HepG2 (cell line): ENCODE data around the gene SERPINB1. TPM values are rescaled to one million over a fixed set of nuclear protein-coding genes. Genes with fewer than 3 reads are reported as not detected.
"Not testable (repeated sequence)": the region's sequence is repeated elsewhere in the genome, so short reads cannot be mapped to it uniquely, and the experiment has no call there.

ENCODE experiments used
- ATAC-seq: fragments of 200-7000 bp; cut with Tn5 transposase; 3 replicates; pipeline ENCODE4 v1.9.1; 2020; ENCODE audit warnings: mild to moderate bottlenecking, moderate library complexity
- BruUV-seq: library from RNA; stranded (reverse); fragments of 400-500 nt; replicated peaks from 2 replicates; lab custom pipeline; 2021; lab: Mats Ljungman, UMichigan
- CTCF ChIA-PET: fragments of 300-600 bp; formaldehyde crosslinking; extraction: SDS; loops from one replicate; lab custom pipeline; 2021; ENCODE audit warnings: low total read pairs, inconsistent platforms, low intra/inter-chr PET ratio; lab: Yijun Ruan, JAX
- POLR2A ChIA-PET: fragments of 350-600 bp; sonication (Branson Sonifier 250); formaldehyde crosslinking; loops from one replicate; lab custom pipeline; 2020; ENCODE audit warnings: antibody characterized with exemption, inconsistent platforms; lab: Yijun Ruan, JAX
- DNase-seq: peaks from one replicate; pipeline ENCODE4 v3.0.0-alpha.2; 2015; ENCODE audit warnings: low spot score
- FAIRE-seq: peaks from 3 replicates; lab custom pipeline; 2011; peaks lifted over from hg19 to GRCh38; lab: Jason Lieb, UNC
- H2AFZ ChIP-seq: one replicate; pipeline ENCODE4 v1.6.1; 2011; ENCODE audit warnings: low read length, inconsistent platforms
- H3K27ac ChIP-seq: fragments of 300-600 bp; 3 replicates; pipeline ENCODE4 v1.8.0; 2011; ENCODE audit warnings: mixed run types, mild to moderate bottlenecking, mixed read lengths, low read length, inconsistent platforms; ENCODE audit not compliant: insufficient read depth; ENCODE audit errors: extremely low read length
- H3K27me3 ChIP-seq, 2 experiments: fragments of 200-600 bp in 1 of 2; 2 replicates in 1 of 2; 3 replicates in 1 of 2; pipeline versions ENCODE4 v1.6.0 to v1.8.0; 2011; ENCODE audit warnings: low read length in 2 of 2, mild to moderate bottlenecking in 2 of 2, moderate library complexity in 2 of 2, inconsistent platforms in 1 of 2; ENCODE audit not compliant: insufficient read depth in 2 of 2, control insufficient read depth in 1 of 2
- H3K36me3 ChIP-seq, 2 experiments: fragments of 200-600 bp in 1 of 2; replicated peaks in 1 of 2; 2 replicates in 1 of 2; 3 replicates in 1 of 2; pipeline versions ENCODE4 v1.5.1 to v1.8.0; 2011; ENCODE audit warnings: low read length in 2 of 2, inconsistent platforms in 1 of 2; ENCODE audit not compliant: insufficient read depth in 2 of 2, control insufficient read depth in 1 of 2
- H3K4me1 ChIP-seq: 2 replicates; pipeline ENCODE4 v1.5.1; 2012; ENCODE audit warnings: low read length, inconsistent platforms; ENCODE audit not compliant: insufficient read depth
- H3K4me2 ChIP-seq: 2 replicates; pipeline ENCODE4 v1.6.0; 2011; ENCODE audit warnings: low read depth, low read length, inconsistent platforms
- H3K4me3 ChIP-seq, 3 experiments: fragments of 200-600 bp in 1 of 3; sonication (generic), shearing (Covaris generic) in 1 of 3; replicated peaks in 1 of 3; 2 replicates each; pipeline ENCODE4 v1.5.1; 2011 to 2016; ENCODE audit warnings: low read length in 3 of 3, inconsistent platforms in 2 of 3, low read depth in 2 of 3, mild to moderate bottlenecking in 2 of 3, control low read depth in 1 of 3, mixed read lengths in 1 of 3; ENCODE audit not compliant: insufficient read depth in 1 of 3
- H3K79me2 ChIP-seq: one replicate; pipeline ENCODE4 v1.6.1; 2011; ENCODE audit warnings: low read length, inconsistent platforms; ENCODE audit not compliant: insufficient read depth
- H3K9ac ChIP-seq: 2 replicates; pipeline ENCODE4 v1.6.0; 2011; ENCODE audit warnings: mild to moderate bottlenecking, low read depth, low read length, inconsistent platforms; ENCODE audit not compliant: insufficient read depth
- H3K9me3 ChIP-seq: 2 replicates; pipeline ENCODE4 v1.5.1; 2012; ENCODE audit warnings: mild to moderate bottlenecking, low read length
- H4K20me1 ChIP-seq: 2 replicates; pipeline ENCODE4 v1.6.0; 2011; ENCODE audit warnings: inconsistent platforms, mild to moderate bottlenecking, low read length, moderate library complexity; ENCODE audit not compliant: insufficient read depth
- HNRNPK ChIP-seq: fragments of 200-400 bp; formaldehyde crosslinking; IDR thresholded peaks from 2 replicates; pipeline ENCODE4 v1.6.1; 2018; ENCODE audit warnings: low read length, low read depth, moderate library complexity, mild to moderate bottlenecking; ENCODE audit not compliant: poor library complexity, severe bottlenecking
- MIER2 ChIP-seq: IDR thresholded peaks from 2 replicates; pipeline ENCODE4 v1.6.1; 2016; ENCODE audit warnings: missing biosample characterization, missing genetic modification reagents
- ZBTB38 ChIP-seq: sonication (generic); formaldehyde crosslinking; IDR thresholded peaks from 2 replicates; pipeline ENCODE4 v1.5.1; 2020; ENCODE audit warnings: mild to moderate bottlenecking, missing genetic modification reagents
- WGBS: methylation state at CpG from one replicate; pipeline ENCODE4 v1.1.6; 2017; ENCODE audit warnings: low lambda C conversion rate; 5-methylcytosine and 5-hydroxymethylcytosine counted together
- in situ Hi-C: cut with HindIII; loops from 2 replicates; pipeline ENCODE4 v1.10.0; 2017; ENCODE audit warnings: low pct_unique_long_range_greater_than_20kb; ENCODE audit not compliant: extremely low pct_ligation_motif_present
- intact Hi-C: fragments of 100-400 bp; cut with micrococcal nuclease; formaldehyde crosslinking; loops from one replicate; pipeline ENCODE4 v1.10.0; 2022; ENCODE audit not compliant: unreplicated experiment
- polyA plus RNA-seq, 8 experiments: library from polyadenylated mRNA; depleted of rRNA in 3 of 8; stranded (reverse) in 7 of 8; unstranded in 1 of 8; fragments of >200 nt; fragmentation: Illumina TruSeq in 4 of 8; extraction: Trizol in 4 of 8; gene quantifications; 2 replicates each; pipeline versions ENCODE4 v1.2.1 to v1.2.3, GENCODE V29; 2011 to 2016; ENCODE audit warnings: low read depth in 4 of 8, missing spikeins in 1 of 8, mixed read lengths in 1 of 8; ENCODE audit not compliant: insufficient read depth in 1 of 8
- total RNA-seq, 5 experiments: library from RNA; depleted of rRNA; stranded (reverse); fragments of >200 nt; fragmentation: Illumina TruSeq; extraction: Trizol; gene quantifications; 2 replicates each; pipeline ENCODE4 v1.2.3, GENCODE V29; 2016; ENCODE audit warnings: low read depth in 1 of 5

The SERPINB1 gene
- total and polyA plus RNA-seq, 2 of the 13 experiments (the other 11 are each of a cell fraction or from before 2014, with no cell fraction given), result 41.4 to 60.5 TPM

DNA sequence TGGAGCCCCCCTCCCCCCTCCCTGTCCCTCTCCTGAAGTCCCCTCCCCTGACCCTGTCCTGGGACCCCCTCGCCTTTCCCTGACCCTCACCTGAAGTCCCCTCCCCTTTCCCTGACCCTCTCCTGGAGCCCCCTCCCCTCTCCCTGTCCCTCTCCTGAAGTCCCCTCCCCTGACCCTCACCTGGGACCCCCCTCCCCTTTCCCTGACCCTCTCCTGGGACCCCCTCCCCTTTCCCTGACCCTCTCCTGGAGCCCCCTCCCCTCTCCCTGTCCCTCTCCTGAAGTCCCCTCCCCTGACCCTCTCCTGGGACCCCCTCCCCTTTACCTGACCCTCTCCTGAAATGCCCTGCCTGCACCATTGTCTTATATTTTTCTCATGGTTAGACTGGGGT is 11.7 kb upstream of the SERPINB1 start:
- FAIRE-seq, H3K27me3 ChIP-seq, DNase-seq, H3K9me3 ChIP-seq, in situ Hi-C loops, H2AFZ ChIP-seq, H4K20me1 ChIP-seq, H3K79me2 ChIP-seq, ATAC-seq, H3K36me3 ChIP-seq: not testable (repeated sequence)
- 94% methylated on average over 1 of the region's 1 CpG for WGBS
- Histone ChIP-seq H3K4me3 (peak overlapping the region; percentile 51 to 60 (median 53); a peak in 4 of 6 replicates), H3K9ac (peak overlapping the region; percentile 67), H3K27ac (peak overlapping the region; percentile 65), H3K4me2 (peak overlapping the region; percentile 91)
- POLR2A ChIA-PET, result interaction anchor here (3.7 to 4.0 kb wide), 2 partner anchors 12 to 24 kb away, joined by 22 to 38 read pairs; partner anchors contain the start of gene SERPINB1
- peak; percentile 62 for TF ChIP-seq HNRNPK
- TF ChIP-seq, all 625 proteins: peak for 1; not testable (repeated sequence) for 624
- peaks cover 91% of the 10 kb centered on the region for H3K4me1 ChIP-seq
- intact Hi-C loops, BruUV-seq: not testable (repeated sequence)
- CTCF ChIA-PET, result interaction anchor here (1.4 to 2.2 kb wide), 3 partner anchors 58 to 79 kb away, joined by 3 to 14 read pairs (median 6); no protein-coding TSS in a partner anchor

DNA sequence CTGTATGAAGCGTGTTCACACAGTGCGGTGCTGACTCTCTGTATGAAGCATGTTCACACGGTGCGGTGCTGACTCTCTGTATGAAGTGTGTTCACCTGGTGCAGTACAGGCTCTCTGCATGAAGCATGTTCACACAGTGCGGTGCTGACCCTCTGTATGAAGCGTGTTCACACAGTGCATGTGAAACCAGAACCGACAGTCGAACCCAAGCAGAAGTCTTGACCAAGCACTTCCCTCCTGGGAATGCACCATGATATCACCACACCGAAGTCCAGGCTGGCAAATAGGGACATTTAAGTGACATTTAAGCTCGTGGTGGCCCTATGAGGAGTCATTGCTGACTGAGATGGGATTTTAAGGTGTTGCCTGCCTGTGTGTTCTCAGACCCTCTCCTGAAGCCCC is 11.3 kb upstream of the SERPINB1 start:
- Histone ChIP-seq H3K27me3 (no peaks in the 10 kb centered on the region), H3K9ac (no peak overlapping the region), H3K4me2 (no peak overlapping the region), H3K4me1 (peaks cover 86% of the 10 kb centered on the region), H4K20me1 (no peaks in the 10 kb centered on the region), H2AFZ (no peak overlapping the region), H3K4me3 (no peak overlapping the region), H3K79me2 (no peaks in the 10 kb centered on the region), H3K36me3 (no peaks in the 10 kb centered on the region), H3K9me3 (no peaks in the 10 kb centered on the region), H3K27ac (no peak overlapping the region)
- FAIRE-seq (no peak), DNase-seq (no peak), ATAC-seq (no peak)
- 77% methylated on average over 9 of the region's 10 CpGs for WGBS
- ChIA-PET CTCF (interaction anchor here (1.4 to 2.2 kb wide), 2 partner anchors 58 to 79 kb away, joined by 3 to 6 read pairs; no protein-coding TSS in a partner anchor), POLR2A (interaction anchor here (3.7 to 4.0 kb wide), 2 partner anchors 11 to 24 kb away, joined by 22 to 38 read pairs; partner anchors contain the start of gene SERPINB1)
- in situ Hi-C loops (no loop called here), intact Hi-C loops (no loop called here)
- BruUV-seq, result no TSS peak
- 0 out of 2 replicates have a peak, but pooled peaks have one; percentile 4 for TF ChIP-seq ZBTB38 (CRISPR knock-in tag)
- no peak for TF ChIP-seq MIER2
